ENCODE results near the gene PPP2R3A.

GRCh38 chr3:136055491-136055890 is 90.0 kb downstream of the PPP2R3A start:
- TF ChIP-seq USF1 (IDR thresholded peaks at IDR 0.05), result no peak
- no peak for TF ChIP-seq NFIC (IDR thresholded peaks at IDR 0.05)
- no peak for TF ChIP-seq EP300 (IDR thresholded peaks at IDR 0.05; ENCODE audit: borderline replicate concordance)
- no peak for TF ChIP-seq RAD21 (IDR thresholded peaks at IDR 0.05; ENCODE audit: low read depth)
- TF ChIP-seq YY1 (IDR thresholded peaks at IDR 0.05; ENCODE audit: low read depth), result no peak
- no peak for TF ChIP-seq REST (IDR thresholded peaks at IDR 0.05; ENCODE audit: low read depth)
- no peak for TF ChIP-seq FOXM1 (IDR thresholded peaks at IDR 0.05; ENCODE audit: borderline replicate concordance, low read depth)
- TF ChIP-seq TAF1 (IDR thresholded peaks at IDR 0.05; ENCODE audit: low read depth), result no peak
- no peak for TF ChIP-seq TEAD4 (IDR thresholded peaks at IDR 0.05)
- no peak for TF ChIP-seq CREB1 (IDR thresholded peaks at IDR 0.05; ENCODE audit: low read depth)
- TF ChIP-seq TCF12 (IDR thresholded peaks at IDR 0.05; ENCODE audit: low read depth), result no peak
- TF ChIP-seq MAX (IDR thresholded peaks at IDR 0.05), result no peak
- TF ChIP-seq CEBPB (IDR thresholded peaks at IDR 0.05), result no peak

All from Ishikawa (cell line).